ENCODE results near the gene SNAI3.

- no peak for TF ChIP-seq CTCF (IDR thresholded peaks at IDR 0.05; ENCODE audit: low read depth, low read length)
- TF ChIP-seq EZH2phosphoT487 (IDR thresholded peaks at IDR 0.05; ENCODE audit: low read depth) = no peak
These were observed 29.9 kb upstream of the SNAI3 start for GRCh38 chr16:88716201-88716600.

Data from OCI-LY3 (cell line).